ENCODE results near the gene SEZ6L.

- TF ChIP-seq CTCF (IDR thresholded peaks at IDR 0.05) (no peak), USF2 (IDR thresholded peaks at IDR 0.05) (no peak), EHMT2 (IDR thresholded peaks at IDR 0.05; ENCODE audit: low read depth) (no peak), CBX8 (IDR thresholded peaks at IDR 0.05) (no peak), NR3C1 (IDR thresholded peaks at IDR 0.05) (no peak), SMC3 (IDR thresholded peaks at IDR 0.05) (no peak), POLR2A (IDR thresholded peaks at IDR 0.05; ENCODE audit: low read length) (no peak), EP300 (IDR thresholded peaks at IDR 0.05) (no peak), CEBPB (IDR thresholded peaks at IDR 0.05) (no peak), ESRRA (IDR thresholded peaks at IDR 0.05; ENCODE audit: borderline replicate concordance, low read length) (no peak), RFX5 (IDR thresholded peaks at IDR 0.05) (no peak)
Observed at GRCh38 chr22:26314656-26315055, 145.4 kb downstream of the SEZ6L start.

Measured in A549 (cell line).